Measurements from ENCODE around the gene EGFL8.

Gene EGFL8

DNA sequence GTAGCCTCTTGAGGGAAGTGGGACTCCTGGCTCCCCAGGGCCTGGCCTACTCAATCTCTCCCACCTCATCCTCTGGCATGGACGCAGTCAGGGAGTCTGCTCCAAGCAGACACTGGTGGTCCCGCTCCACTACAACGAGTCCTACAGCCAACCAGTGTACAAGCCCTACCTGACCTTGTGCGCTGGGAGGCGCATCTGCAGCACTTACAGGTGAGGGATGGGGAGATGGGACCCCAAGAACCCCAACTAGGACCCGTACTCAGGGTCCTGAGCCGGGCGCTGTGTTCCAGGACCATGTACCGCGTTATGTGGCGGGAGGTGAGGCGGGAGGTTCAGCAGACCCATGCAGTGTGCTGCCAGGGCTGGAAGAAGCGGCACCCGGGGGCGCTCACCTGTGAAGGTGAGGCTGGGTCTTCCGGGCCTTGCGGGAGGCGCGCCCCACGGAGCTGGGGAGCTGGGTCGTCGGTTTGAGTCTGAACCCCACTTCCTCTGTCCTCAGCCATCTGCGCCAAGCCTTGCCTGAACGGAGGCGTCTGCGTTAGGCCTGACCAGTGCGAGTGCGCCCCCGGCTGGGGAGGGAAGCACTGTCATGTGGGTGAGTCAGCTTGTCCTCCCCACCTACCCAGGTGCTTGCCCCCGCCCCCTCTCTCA lies 2.1 kb downstream of the EGFL8 start:
- Histone ChIP-seq H3K4me3 (ENCODE audit: low read length) (no peak overlapping the region), H3K36me3 (ENCODE audit: insufficient read depth, low read length) (peaks cover 63% of the 10 kb centered on the region)

DNA sequence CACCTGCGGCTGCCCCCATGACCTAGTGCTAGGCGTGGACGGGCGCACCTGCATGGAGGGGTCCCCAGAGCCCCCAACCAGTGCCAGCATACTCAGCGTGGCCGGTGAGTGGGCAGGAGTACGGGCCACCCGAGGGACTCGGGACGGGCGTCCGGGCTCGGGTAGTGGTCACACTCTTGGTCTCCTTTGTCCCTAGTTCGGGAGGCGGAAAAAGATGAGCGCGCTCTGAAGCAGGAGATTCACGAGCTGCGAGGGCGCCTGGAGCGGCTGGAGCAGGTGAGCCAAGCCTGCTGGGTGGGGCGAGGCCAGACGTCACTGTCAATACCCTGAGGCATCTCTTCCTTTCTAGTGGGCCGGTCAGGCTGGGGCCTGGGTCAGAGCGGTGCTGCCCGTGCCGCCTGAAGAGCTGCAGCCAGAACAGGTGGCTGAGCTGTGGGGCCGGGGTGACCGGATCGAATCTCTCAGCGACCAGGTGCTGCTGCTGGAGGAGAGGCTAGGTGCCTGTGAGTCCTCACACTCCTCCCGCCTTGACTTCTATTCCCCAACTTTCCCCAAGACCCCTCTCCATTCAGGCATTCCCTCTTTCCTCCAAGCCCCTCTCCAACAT lies 2.9 kb downstream of the EGFL8 start:
- Histone ChIP-seq H3K36me3 (ENCODE audit: insufficient read depth, low read length) (peaks cover 62% of the 10 kb centered on the region), H3K4me1 (ENCODE audit: insufficient read depth, low read length) (peaks cover 10% of the 10 kb centered on the region), H3K4me3 (ENCODE audit: low read length) (no peak overlapping the region), H3K27me3 (ENCODE audit: insufficient read depth, low read length) (no peaks in the 10 kb centered on the region), H2AFZ (ENCODE audit: low read depth, low read length) (no peak overlapping the region), H3K9me3 (ENCODE audit: low read length) (no peaks in the 10 kb centered on the region)

More for the DNA sequence above, 2.1 kb downstream of the EGFL8 start:
- Histone ChIP-seq H3K4me1 (ENCODE audit: insufficient read depth, low read length) (peaks cover 10% of the 10 kb centered on the region), H3K27me3 (ENCODE audit: insufficient read depth, low read length) (no peaks in the 10 kb centered on the region), H2AFZ (ENCODE audit: low read depth, low read length) (no peak overlapping the region), H3K9me3 (ENCODE audit: low read length) (no peaks in the 10 kb centered on the region)

DNA sequence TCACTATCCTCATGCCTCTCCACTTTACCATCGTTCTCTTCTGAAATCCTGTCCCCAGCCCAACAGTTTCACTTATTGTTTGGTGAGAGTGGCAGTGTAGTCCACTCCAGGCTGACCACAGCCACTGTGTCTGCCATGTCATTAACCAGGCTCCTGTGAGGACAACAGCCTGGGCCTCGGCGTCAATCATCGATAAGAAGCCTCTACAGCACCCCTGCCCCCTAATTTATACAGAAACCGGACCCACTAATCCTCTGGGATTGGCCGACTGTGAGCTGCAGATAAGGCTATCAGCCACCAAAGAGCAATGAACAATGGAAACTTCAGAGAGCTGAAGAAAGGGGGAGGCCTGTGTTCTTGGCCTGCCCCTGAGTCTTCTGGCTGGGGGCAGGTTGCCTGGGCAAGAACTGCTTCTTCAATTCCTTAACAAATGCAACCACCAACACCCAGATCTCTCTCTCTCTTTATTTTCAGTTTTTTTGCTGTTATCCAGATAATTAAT lies 3.4 kb downstream of the EGFL8 start:
- Histone ChIP-seq H3K4me1 (ENCODE audit: insufficient read depth, low read length) (peaks cover 10% of the 10 kb centered on the region), H3K9me3 (ENCODE audit: low read length) (no peaks in the 10 kb centered on the region), H3K27me3 (ENCODE audit: insufficient read depth, low read length) (no peaks in the 10 kb centered on the region), H3K36me3 (ENCODE audit: insufficient read depth, low read length) (peaks cover 56% of the 10 kb centered on the region), H3K4me3 (ENCODE audit: low read length) (no peak overlapping the region), H2AFZ (ENCODE audit: low read depth, low read length) (no peak overlapping the region)

DNA sequence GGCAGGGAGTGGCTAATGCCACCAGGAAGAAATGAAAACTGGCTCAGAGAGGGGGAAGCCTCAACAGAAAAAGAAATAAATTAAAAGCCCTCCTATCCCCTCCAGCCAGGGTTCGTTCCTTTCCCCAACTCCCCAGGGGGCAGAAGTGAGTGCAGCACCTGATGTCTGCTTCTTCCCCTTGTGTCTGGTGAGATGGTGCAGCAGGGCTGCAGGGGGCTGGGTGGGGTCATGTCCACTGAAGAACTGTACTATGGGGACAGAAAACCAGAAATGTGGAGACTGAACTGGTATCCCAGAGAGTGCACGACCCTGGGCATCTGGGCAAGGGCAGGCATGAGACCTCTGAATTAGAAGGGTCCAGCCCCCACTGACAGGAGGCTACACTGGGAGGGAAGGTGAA lies 4.0 kb downstream of the EGFL8 start:
- Histone ChIP-seq H3K36me3 (ENCODE audit: insufficient read depth, low read length) (peaks cover 55% of the 10 kb centered on the region), H3K4me3 (ENCODE audit: low read length) (no peak overlapping the region), H3K27me3 (ENCODE audit: insufficient read depth, low read length) (no peaks in the 10 kb centered on the region), H2AFZ (ENCODE audit: low read depth, low read length) (no peak overlapping the region), H3K9me3 (ENCODE audit: low read length) (no peaks in the 10 kb centered on the region), H3K4me1 (ENCODE audit: insufficient read depth, low read length) (peaks cover 10% of the 10 kb centered on the region)

DNA sequence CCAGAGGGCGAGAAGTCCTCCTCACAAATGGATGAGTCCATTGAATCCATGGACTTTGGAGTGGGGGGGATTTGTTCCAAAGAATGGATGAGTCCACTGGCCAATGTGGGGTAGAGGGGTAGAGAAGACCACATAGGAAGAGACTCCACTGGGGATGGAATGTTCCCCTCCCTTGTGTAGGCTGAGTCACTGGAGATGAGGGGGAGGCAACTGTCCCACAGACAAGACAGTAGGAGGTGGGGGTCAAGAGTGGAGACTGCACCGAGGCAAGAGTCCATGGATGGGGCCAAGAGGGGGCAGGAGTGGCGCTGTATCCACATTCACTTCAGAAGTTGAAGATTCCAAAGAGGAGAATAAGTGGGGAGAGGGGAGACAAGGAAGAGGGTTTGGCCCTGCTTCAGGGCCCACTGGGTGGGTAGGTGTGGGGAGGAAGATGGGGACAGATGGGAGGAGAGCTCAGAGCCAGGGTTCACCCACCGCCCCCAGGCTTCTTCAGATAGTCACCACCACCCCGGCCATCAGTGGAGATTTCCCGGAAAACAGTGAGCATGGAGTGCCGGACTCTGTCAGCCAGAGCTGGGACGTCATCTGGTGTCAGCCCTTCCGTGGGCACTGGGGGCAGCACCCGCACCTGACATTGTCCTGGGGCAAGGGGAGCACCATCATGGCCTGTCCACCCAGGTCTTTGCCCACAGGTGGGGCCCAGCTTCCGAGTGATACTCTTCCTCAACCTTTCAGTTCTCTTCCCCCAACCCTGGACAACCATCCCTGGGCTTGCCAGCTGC lies 4.6 kb downstream of the EGFL8 start:
- H3K4me3 ChIP-seq (ENCODE audit: low read length), result no peak overlapping the region
- no peak overlapping the region for H2AFZ ChIP-seq (ENCODE audit: low read depth, low read length)
- H3K4me1 ChIP-seq (ENCODE audit: insufficient read depth, low read length), result peaks cover 6% of the 10 kb centered on the region
- no peaks in the 10 kb centered on the region for H3K9me3 ChIP-seq (ENCODE audit: low read length)
- H3K36me3 ChIP-seq (ENCODE audit: insufficient read depth, low read length), result peaks cover 54% of the 10 kb centered on the region
- no peaks in the 10 kb centered on the region for H3K27me3 ChIP-seq (ENCODE audit: insufficient read depth, low read length)

DNA sequence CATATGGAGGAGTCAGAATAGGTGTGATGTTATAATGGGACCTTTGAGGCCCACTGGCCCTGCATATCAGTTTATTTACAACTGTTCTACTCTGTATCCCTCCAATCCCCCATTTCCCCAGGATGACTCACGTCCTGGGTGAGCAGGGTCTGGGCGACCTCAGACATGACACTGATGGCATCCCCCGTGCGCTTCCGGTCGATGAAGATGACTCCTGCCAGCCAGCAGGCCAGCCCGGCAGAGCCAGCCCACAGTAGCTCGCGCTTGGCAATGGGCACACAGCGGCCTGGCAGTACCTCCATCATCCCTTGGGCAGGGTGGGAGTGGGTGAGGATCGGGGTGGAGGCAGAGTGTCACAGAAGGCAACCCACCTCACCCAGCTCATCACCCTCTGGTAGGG lies 5.9 kb downstream of the EGFL8 start:
- Histone ChIP-seq H2AFZ (ENCODE audit: low read depth, low read length) (no peak overlapping the region), H3K4me3 (ENCODE audit: low read length) (no peak overlapping the region), H3K27me3 (ENCODE audit: insufficient read depth, low read length) (no peaks in the 10 kb centered on the region), H3K9me3 (ENCODE audit: low read length) (no peaks in the 10 kb centered on the region), H3K4me1 (ENCODE audit: insufficient read depth, low read length) (peaks cover 14% of the 10 kb centered on the region), H3K36me3 (ENCODE audit: insufficient read depth, low read length) (peaks cover 59% of the 10 kb centered on the region)

DNA sequence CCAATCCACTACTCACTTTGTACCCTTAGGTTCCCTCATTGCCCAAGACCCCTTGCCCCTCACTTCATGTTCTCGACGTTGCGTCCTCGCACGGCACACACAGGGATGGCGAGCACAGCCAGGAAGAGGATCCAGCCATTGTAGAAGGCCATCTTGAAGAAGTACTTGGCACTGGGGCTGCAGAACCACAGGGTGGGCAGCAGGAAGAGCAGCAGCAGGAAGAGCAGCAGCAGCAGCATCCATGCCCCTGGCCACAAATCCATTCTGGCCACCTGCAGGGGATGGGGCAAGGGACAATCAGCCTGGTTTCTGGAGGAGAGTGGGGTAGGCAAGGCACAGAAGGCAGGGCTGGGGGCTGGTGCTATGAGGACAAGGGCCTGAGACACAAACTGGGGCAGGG lies 6.8 kb downstream of the EGFL8 start:
- no peak overlapping the region for H3K4me3 ChIP-seq (ENCODE audit: low read length)
- no peak overlapping the region for H2AFZ ChIP-seq (ENCODE audit: low read depth, low read length)
- no peaks in the 10 kb centered on the region for H3K27me3 ChIP-seq (ENCODE audit: insufficient read depth, low read length)
- H3K4me1 ChIP-seq (ENCODE audit: insufficient read depth, low read length), result peaks cover 15% of the 10 kb centered on the region
- H3K9me3 ChIP-seq (ENCODE audit: low read length), result no peaks in the 10 kb centered on the region
- peaks cover 55% of the 10 kb centered on the region for H3K36me3 ChIP-seq (ENCODE audit: insufficient read depth, low read length)

DNA sequence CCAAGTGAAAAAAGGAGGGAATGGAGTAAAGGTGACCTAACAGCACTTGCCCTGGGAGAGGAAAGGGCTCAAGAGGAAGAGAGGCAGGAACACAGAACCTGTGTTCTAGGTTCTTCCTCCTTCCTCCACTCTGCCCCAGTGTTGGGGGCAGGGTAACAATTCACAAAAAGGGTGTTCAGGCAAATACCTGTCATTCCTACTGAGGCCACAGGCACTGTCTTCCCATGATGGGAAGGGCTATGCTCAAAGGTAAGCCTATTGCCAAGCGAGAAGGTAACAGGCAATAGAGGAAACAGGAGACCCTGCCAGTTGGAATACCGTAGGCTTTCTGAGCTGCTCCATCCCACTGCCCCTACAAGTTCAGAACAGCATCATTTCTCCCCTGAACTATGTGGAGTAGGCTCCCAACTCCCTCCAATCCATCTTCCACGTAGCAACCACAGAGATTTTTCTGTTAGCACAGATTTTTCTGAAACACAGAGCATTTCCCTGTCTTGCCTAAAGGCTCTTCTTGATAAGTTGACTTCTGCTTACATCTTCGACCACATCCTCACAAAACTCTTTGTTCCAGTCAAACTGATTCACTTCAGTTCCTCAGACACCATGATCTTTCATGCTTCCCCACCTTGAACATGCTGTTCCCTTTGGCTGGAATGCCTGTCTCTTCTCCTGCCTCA lies 8.8 kb downstream of the EGFL8 start:
- peaks cover 38% of the 10 kb centered on the region for H3K36me3 ChIP-seq (ENCODE audit: insufficient read depth, low read length)
- no peaks in the 10 kb centered on the region for H3K9me3 ChIP-seq (ENCODE audit: low read length)
- H3K27me3 ChIP-seq (ENCODE audit: insufficient read depth, low read length), result no peaks in the 10 kb centered on the region
- H3K4me3 ChIP-seq (ENCODE audit: low read length), result no peak overlapping the region
- no peak overlapping the region for H2AFZ ChIP-seq (ENCODE audit: low read depth, low read length)
- peaks cover 23% of the 10 kb centered on the region for H3K4me1 ChIP-seq (ENCODE audit: insufficient read depth, low read length)

DNA sequence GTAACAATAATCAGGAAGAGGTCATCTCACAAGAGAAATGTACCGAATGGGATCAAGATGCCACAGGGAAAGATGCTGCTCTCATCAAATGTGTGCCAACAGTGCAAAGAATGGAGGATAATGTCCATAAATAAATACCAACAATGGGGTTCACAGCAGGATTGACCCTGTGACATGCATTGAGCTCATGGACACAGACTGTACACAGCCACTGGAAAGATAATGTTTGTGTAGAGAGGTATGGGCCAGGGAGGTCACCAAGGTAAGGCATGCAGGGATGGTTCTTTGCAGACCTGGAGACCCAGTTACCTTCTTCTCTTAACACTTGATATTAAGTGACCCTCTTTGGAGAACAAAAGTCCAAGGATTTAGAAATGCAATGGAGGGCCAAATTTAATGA lies 10.0 kb downstream of the EGFL8 start:
- Histone ChIP-seq H3K4me3 (ENCODE audit: low read length) (peak overlapping the region; percentile 62), H3K36me3 (ENCODE audit: insufficient read depth, low read length) (peaks cover 28% of the 10 kb centered on the region), H3K4me1 (ENCODE audit: insufficient read depth, low read length) (peaks cover 32% of the 10 kb centered on the region), H2AFZ (ENCODE audit: low read depth, low read length) (no peak overlapping the region), H3K27me3 (ENCODE audit: insufficient read depth, low read length) (no peaks in the 10 kb centered on the region), H3K9me3 (ENCODE audit: low read length) (no peaks in the 10 kb centered on the region)

DNA sequence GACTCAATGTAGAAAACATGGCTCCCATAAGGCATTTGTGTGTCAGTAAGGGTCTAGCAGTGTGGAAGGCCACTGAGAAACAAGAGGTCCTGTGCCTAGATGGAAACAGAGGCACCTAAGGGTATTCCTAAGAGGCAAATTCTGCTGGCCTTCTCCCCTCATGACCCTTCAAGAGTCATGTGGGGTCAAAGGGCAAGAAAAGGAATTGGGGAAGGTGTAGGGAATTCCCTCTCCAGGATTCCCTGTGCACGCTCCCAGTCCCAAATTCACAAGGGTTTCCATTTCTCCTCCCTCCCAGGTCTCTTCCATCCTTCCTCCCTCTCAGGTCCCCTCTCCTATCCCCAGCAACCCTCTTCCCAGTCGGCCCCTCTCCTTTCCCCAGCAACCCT lies 10.9 kb downstream of the EGFL8 start:
- Histone ChIP-seq H2AFZ (ENCODE audit: low read depth, low read length) (no peak overlapping the region), H3K4me3 (ENCODE audit: low read length) (peak overlapping the region; percentile 62), H3K4me1 (ENCODE audit: insufficient read depth, low read length) (peaks cover 37% of the 10 kb centered on the region), H3K27me3 (ENCODE audit: insufficient read depth, low read length) (no peaks in the 10 kb centered on the region), H3K9me3 (ENCODE audit: low read length) (no peaks in the 10 kb centered on the region), H3K36me3 (ENCODE audit: insufficient read depth, low read length) (peaks cover 23% of the 10 kb centered on the region)

DNA sequence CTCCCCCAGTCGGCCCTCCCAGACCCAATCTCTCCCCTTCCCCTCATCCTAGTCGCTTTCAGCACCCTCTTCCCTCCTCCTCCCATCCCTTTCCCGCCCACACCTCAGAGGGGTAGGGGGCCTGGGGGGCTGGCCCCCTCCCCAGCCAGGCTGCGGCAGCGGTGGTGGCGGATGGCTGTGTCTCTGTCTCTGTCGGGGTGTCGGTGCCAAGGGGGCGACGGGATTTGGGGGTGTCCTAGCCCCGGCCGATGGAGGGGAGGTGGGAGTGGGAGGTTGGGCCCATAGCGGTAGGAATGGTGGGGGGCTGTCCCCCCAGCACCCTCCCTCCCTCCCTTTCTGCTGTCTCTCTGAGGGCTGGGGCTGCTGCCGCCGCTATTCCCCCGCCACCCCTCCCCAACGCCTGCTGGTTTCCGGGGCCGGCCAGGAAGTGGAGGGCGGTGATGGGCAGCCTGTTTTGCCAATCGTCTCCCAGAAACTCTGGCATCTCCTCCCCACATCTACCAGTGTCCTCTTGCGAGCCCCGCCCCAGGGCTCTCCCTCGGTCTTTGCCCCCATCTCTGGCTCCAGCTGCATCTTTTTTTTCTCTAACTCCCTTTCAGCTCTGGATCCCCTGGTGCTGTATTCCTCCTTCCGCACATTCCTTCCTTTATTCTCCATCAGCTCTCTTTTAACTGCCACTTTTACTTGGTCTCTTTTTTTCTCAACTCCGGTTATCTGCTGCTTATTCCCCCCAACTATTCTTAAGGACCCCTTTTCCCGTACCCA lies 11.5 kb downstream of the EGFL8 start, which contains the start of gene AGPAT1:
TSS of gene AGPAT1 (minus strand) at position 374 of the 765 bp plus-strand sequence. CDS start 4,588 bp downstream, outside the sequence.
- H3K36me3 ChIP-seq (ENCODE audit: insufficient read depth, low read length), result peaks cover 20% of the 10 kb centered on the region
- H2AFZ ChIP-seq (ENCODE audit: low read depth, low read length), result no peak within 1 kb of the TSS
- H3K4me1 ChIP-seq (ENCODE audit: insufficient read depth, low read length), result peaks cover 37% of the 10 kb centered on the region
- no peaks in the 10 kb centered on the region for H3K9me3 ChIP-seq (ENCODE audit: low read length)
- no peaks in the 10 kb centered on the region for H3K27me3 ChIP-seq (ENCODE audit: insufficient read depth, low read length)
- H3K4me3 ChIP-seq (ENCODE audit: low read length), result peak within 1 kb of the TSS; percentile 62

DNA sequence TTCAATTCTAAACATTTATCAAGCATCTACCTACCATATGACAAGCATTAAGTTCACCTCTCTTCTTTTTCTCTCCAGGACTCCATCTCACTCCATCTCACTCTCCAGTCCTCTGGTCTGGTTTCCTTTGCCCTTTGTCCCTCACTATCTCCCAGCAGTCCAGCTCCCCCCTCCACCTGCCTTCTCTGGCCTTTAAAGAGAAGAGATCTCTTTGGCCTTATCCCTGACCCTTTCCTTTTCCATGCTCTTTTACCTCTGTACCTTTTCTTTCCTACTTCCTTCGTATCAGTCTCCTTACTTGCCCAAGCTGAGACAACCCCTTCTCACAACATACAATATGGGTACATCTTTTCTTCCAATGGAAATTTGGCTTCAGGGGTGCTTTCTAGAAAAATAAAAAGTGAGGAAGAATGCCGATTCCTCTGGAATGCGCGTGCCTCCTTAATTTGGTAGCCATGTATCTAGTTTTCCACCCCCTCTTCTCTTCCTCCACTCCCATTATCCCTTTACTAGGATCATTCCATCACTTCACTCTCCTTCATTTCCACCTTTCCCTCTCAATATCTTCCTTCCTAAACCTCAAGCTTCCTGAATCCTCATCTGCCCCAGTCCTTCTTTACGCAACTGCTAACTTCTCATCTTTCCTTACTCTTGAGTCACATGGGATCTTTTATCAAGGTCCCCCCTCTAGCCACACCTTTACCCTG lies 12.2 kb downstream of the EGFL8 start:
- Histone ChIP-seq H3K4me3 (ENCODE audit: low read length) (peak overlapping the region; percentile 62), H3K9me3 (ENCODE audit: low read length) (no peaks in the 10 kb centered on the region), H2AFZ (ENCODE audit: low read depth, low read length) (no peak overlapping the region), H3K36me3 (ENCODE audit: insufficient read depth, low read length) (peaks cover 19% of the 10 kb centered on the region), H3K27me3 (ENCODE audit: insufficient read depth, low read length) (no peaks in the 10 kb centered on the region), H3K4me1 (ENCODE audit: insufficient read depth, low read length) (peaks cover 37% of the 10 kb centered on the region)
